ENCODE measurements around the gene LLGL1. TPM values are rescaled to one million over a fixed set of nuclear protein-coding genes. Genes with fewer than 3 reads are reported as not detected.

Gene LLGL1
- total RNA-seq, 1 donor from 2014 or later, result 70.5 TPM

DNA sequence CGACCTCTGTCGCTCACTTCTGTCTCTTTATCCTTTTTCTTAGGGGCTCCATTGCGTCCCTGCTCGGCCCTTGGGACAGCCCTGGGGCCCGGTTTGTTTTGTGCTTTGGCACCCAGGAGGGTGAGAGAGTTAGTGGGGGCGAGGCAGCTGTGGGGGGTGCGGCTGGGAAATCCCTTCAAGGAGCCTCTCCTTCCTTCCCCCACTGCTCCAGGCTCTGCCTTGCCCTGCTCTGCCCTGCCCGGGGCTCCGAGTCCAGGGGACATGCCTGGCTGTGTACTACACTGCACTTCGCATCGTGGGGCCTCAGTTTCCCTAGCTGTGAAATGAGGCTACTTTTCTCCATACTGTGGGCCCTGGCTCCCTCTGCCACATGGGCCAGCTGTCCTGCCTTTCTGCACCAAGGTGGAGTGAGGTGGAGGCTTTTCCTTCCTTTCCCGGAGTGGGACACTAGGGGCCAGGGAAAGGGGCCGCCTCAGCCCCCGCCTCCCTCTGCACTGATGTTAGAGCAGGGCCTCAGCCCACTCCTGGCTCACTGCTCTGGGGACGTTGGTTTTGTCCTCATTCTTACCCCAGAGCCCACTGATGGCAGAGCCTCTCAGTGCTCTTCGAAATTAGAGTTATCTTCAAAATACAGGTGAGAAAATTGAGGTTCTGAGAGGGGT is 980 bp downstream of the LLGL1 start:
- H3K27me3 Mint-ChIP-seq (ENCODE audit: insufficient read depth, low read depth), result peaks cover 6% of the 10 kb centered on the region
- TF ChIP-seq EZH2phosphoT487 (IDR thresholded peaks at IDR 0.05) (no peak), EZH2 (IDR thresholded peaks at IDR 0.05) (no peak)
- TF ChIP-seq, protein P1, sequence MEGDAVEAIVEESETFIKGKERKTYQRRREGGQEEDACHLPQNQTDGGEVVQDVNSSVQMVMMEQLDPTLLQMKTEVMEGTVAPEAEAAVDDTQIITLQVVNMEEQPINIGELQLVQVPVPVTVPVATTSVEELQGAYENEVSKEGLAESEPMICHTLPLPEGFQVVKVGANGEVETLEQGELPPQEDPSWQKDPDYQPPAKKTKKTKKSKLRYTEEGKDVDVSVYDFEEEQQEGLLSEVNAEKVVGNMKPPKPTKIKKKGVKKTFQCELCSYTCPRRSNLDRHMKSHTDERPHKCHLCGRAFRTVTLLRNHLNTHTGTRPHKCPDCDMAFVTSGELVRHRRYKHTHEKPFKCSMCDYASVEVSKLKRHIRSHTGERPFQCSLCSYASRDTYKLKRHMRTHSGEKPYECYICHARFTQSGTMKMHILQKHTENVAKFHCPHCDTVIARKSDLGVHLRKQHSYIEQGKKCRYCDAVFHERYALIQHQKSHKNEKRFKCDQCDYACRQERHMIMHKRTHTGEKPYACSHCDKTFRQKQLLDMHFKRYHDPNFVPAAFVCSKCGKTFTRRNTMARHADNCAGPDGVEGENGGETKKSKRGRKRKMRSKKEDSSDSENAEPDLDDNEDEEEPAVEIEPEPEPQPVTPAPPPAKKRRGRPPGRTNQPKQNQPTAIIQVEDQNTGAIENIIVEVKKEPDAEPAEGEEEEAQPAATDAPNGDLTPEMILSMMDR (IDR thresholded peaks at IDR 0.05), result no peak
- H3K4me1 Mint-ChIP-seq, result peaks cover 70% of the 10 kb centered on the region
- Histone ChIP-seq H3K27ac (no peak overlapping the region), H3K36me3 (no peaks in the 10 kb centered on the region), H3K79me2 (ENCODE audit: low read depth) (peaks cover 57% of the 10 kb centered on the region), H3F3A (ENCODE audit: low read depth) (peaks cover 26% of the 10 kb centered on the region), H3K4me2 (peak overlapping the region; percentile 81), H3K4me1 (peaks cover 58% of the 10 kb centered on the region), H3K9ac (peak overlapping the region; percentile 78), H3K4me3 (peak overlapping the region; percentile 92), H3K9me3 (ENCODE audit: low read depth) (no peaks in the 10 kb centered on the region), H3K27me3 (no peaks in the 10 kb centered on the region), H4K20me1 (ENCODE audit: low read depth) (peaks cover 54% of the 10 kb centered on the region), H2AFZ (replicated peaks) (no peak overlapping the region)
- no peak for DNase-seq (ENCODE audit: low spot score)
- H3K9me3 Mint-ChIP-seq, result no peaks in the 10 kb centered on the region
- H3K27ac Mint-ChIP-seq, result peak overlapping the region; percentile 92
- peak overlapping the region; percentile 99 for H3K4me3 Mint-ChIP-seq
- H3K36me3 Mint-ChIP-seq, result no peaks in the 10 kb centered on the region

DNA sequence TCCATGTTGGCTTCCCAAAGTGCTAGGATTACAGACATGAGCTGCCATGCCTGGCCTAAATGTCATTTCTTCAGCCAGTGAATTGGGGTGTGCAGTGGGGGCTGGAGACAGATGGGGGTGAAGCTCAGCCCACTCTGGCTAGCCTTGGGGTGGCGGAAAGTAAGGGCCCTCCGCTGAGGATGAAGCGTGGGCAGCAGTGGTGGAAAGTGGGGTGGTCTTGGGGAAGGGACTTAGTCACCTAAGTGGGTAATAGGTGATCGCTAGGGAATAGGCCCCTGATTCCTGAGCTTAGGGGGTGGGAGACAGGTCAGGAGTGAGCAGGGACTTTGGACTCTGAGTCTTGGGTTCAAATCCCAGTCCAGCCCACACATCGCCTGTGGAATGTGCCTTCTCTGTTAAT is 2.2 kb downstream of the LLGL1 start:
- DNase-seq (ENCODE audit: low spot score), result no peak
- Histone ChIP-seq H3K4me3 (no peak overlapping the region), H3K27ac (no peak overlapping the region), H3K9me3 (ENCODE audit: low read depth) (no peaks in the 10 kb centered on the region), H3F3A (ENCODE audit: low read depth) (peaks cover 32% of the 10 kb centered on the region), H3K4me2 (peak overlapping the region; percentile 81), H2AFZ (replicated peaks) (no peak overlapping the region), H3K79me2 (ENCODE audit: low read depth) (peaks cover 69% of the 10 kb centered on the region), H3K36me3 (no peaks in the 10 kb centered on the region), H4K20me1 (ENCODE audit: low read depth) (peaks cover 63% of the 10 kb centered on the region), H3K9ac (no peak overlapping the region), H3K4me1 (peaks cover 64% of the 10 kb centered on the region), H3K27me3 (no peaks in the 10 kb centered on the region)
- Mint-ChIP-seq H3K4me3 (peak overlapping the region; percentile 99), H3K27ac (peak overlapping the region; percentile 66), H3K4me1 (peaks cover 80% of the 10 kb centered on the region), H3K9me3 (no peaks in the 10 kb centered on the region), H3K27me3 (ENCODE audit: insufficient read depth, low read depth) (peaks cover 6% of the 10 kb centered on the region), H3K36me3 (no peaks in the 10 kb centered on the region)
- TF ChIP-seq EZH2 (IDR thresholded peaks at IDR 0.05) (no peak), EZH2phosphoT487 (IDR thresholded peaks at IDR 0.05) (no peak)
- TF ChIP-seq, protein P1 (IDR thresholded peaks at IDR 0.05), result no peak

DNA sequence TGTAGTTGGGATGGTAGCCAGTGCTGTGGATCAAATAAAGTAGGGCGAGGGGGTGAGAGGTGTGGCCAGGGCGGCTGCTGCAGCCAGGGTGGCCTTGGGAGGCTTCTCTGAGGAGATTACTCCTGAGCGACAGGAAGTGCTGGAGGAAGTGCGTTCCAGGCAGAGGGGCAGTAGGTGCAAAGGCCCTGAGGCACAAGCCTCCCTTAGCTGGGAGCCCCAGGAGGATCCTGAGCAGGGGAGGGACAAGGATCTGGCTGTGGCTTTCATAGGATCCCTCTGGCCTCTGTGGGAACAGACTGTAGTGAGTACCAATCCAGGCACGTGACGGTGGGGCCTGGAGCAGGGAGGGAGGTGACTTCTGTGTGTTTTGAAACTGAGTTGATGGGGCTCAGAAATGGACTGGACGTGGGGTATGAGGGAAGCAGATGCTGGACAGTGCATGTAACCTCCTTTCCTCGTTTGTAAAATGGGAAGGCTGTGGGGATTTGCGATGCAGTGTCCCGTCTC is 2.8 kb downstream of the LLGL1 start:
- Histone ChIP-seq H3K27ac (no peak overlapping the region), H4K20me1 (ENCODE audit: low read depth) (peaks cover 69% of the 10 kb centered on the region)
- H3K27ac Mint-ChIP-seq, result peak overlapping the region; percentile 90

More for the DNA sequence above, 2.8 kb downstream of the LLGL1 start:
- Histone ChIP-seq H3K9me3 (ENCODE audit: low read depth) (no peaks in the 10 kb centered on the region), H3F3A (ENCODE audit: low read depth) (peaks cover 27% of the 10 kb centered on the region), H2AFZ (replicated peaks) (no peak overlapping the region), H3K4me1 (peaks cover 60% of the 10 kb centered on the region), H3K4me3 (no peak overlapping the region), H3K27me3 (no peaks in the 10 kb centered on the region), H3K9ac (no peak overlapping the region), H3K36me3 (no peaks in the 10 kb centered on the region), H3K79me2 (ENCODE audit: low read depth) (peaks cover 75% of the 10 kb centered on the region), H3K4me2 (peak overlapping the region; percentile 29)
- H3K9me3 Mint-ChIP-seq, result no peaks in the 10 kb centered on the region
- H3K4me3 Mint-ChIP-seq, result peak overlapping the region; percentile 99
- H3K27me3 Mint-ChIP-seq (ENCODE audit: insufficient read depth, low read depth), result peaks cover 6% of the 10 kb centered on the region
- peaks cover 80% of the 10 kb centered on the region for H3K4me1 Mint-ChIP-seq
- TF ChIP-seq EZH2 (IDR thresholded peaks at IDR 0.05) (no peak), EZH2phosphoT487 (IDR thresholded peaks at IDR 0.05) (no peak)
- TF ChIP-seq, protein P1 (IDR thresholded peaks at IDR 0.05), result no peak
- H3K36me3 Mint-ChIP-seq, result no peaks in the 10 kb centered on the region
- no peak for DNase-seq (ENCODE audit: low spot score)
